DOHH2 (cell line): ENCODE measurements around the gene CD2AP.

Source experiments
- EZH2phosphoT487 ChIP-seq: fragments of 200-600 bp; sonication (generic); IDR thresholded peaks from 2 replicates; pipeline ENCODE4 v1.6.1; 2017; ENCODE audit warnings: borderline replicate concordance, mild to moderate bottlenecking, antibody characterized with exemption, low read length, moderate library complexity, mixed read lengths
- TF ChIP-seq, protein P1 (sequence below): fragments of 200-600 bp; sonication (generic); IDR thresholded peaks from one replicate; pipeline ENCODE4 v1.5.1; 2014; ENCODE audit warnings: antibody characterized with exemption, mild to moderate bottlenecking, low read depth, low read length; ENCODE audit not compliant: poor library complexity, severe bottlenecking

GRCh38 chr6:47631269-47631772 lies 153.7 kb downstream of the CD2AP start:
- TF ChIP-seq, protein P1, sequence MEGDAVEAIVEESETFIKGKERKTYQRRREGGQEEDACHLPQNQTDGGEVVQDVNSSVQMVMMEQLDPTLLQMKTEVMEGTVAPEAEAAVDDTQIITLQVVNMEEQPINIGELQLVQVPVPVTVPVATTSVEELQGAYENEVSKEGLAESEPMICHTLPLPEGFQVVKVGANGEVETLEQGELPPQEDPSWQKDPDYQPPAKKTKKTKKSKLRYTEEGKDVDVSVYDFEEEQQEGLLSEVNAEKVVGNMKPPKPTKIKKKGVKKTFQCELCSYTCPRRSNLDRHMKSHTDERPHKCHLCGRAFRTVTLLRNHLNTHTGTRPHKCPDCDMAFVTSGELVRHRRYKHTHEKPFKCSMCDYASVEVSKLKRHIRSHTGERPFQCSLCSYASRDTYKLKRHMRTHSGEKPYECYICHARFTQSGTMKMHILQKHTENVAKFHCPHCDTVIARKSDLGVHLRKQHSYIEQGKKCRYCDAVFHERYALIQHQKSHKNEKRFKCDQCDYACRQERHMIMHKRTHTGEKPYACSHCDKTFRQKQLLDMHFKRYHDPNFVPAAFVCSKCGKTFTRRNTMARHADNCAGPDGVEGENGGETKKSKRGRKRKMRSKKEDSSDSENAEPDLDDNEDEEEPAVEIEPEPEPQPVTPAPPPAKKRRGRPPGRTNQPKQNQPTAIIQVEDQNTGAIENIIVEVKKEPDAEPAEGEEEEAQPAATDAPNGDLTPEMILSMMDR: peak; percentile 62
- TF ChIP-seq EZH2phosphoT487: no peak
